ENCODE data around the gene TCOF1. TPM values are rescaled to one million over a fixed set of nuclear protein-coding genes. Genes with fewer than 3 reads are reported as not detected.

Gene TCOF1
- total and polyA plus RNA-seq, 2 experiments from 2014 or later: 86.8 to 165 TPM

DNA sequence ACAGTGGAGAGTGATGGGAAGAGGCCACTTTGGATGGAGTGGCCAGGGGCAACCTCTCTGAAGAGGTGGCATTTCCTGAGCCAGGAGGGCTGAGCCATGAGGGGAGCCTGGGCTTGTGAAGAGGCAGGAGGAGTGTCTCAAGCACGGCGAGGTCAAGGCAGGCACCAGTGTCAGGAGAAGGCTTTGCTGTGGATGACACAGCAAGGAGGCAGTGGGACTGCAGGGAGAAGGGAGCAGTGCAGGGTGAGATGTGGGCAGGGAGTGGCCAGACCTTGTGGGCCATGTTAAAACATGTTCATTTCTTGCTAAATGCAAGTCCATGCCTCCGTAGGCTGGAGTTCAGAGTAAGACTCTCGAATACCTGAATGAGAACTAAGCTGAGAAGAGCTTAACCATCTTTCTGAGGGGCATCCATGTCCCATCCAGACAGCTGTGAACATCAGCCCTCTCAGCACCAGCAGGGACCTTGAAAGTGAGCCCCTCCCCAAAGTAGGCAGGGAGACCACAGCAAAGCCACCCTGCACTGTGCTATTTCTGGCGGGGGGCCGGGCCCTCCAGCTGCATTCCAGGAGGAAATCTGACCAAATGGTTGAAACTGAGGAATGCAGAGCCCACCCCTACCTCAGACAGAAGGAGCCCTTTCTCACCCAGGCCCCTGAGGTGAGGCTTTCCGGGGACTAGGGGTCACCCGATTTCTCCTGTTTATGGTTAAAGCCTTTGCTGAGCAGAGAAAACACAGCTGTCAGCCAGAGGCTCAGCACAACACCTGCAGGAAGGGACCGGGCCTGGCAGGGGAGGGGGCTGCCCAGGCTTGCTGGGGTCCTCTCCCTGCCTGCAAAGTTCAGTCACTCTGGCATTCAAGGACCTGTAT, 38.6 kb upstream of the TCOF1 start:
- Histone ChIP-seq H3K4me2 (no peak overlapping the region), H3K9me2 (ENCODE audit: insufficient read depth) (no peaks in the 10 kb centered on the region), H3K4me1 (ENCODE audit: insufficient read depth) (no peaks in the 10 kb centered on the region), H4K20me1 (replicated peaks; ENCODE audit: insufficient read depth) (no peaks in the 10 kb centered on the region), H2AFZ (peak overlapping the region; percentile 66; the same call in 1 of the 2 replicates), H3K79me2 (replicated peaks; ENCODE audit: insufficient read depth) (no peaks in the 10 kb centered on the region), H3K27ac (ENCODE audit: low read depth) (no peak overlapping the region), H3K36me3 (ENCODE audit: insufficient read depth) (no peaks in the 10 kb centered on the region), H3K27me3 (ENCODE audit: insufficient read depth) (no peaks in the 10 kb centered on the region), H3F3A (replicated peaks; ENCODE audit: low read depth) (no peaks in the 10 kb centered on the region), H3K4me3 (no peak overlapping the region)
- ATAC-seq (peak; percentile 53), DNase-seq (ENCODE audit: low spot score) (no peak)
- no peaks in the 10 kb centered on the region for H3K36me3 Mint-ChIP-seq (ENCODE audit: low read depth)
- no peak overlapping the region for H3K4me3 Mint-ChIP-seq
- H3K27ac Mint-ChIP-seq: no peak overlapping the region
- peaks cover 9% of the 10 kb centered on the region for H3K27me3 Mint-ChIP-seq (ENCODE audit: insufficient read depth, low read depth, poor library complexity)
- TF ChIP-seq POLR2AphosphoS5 (IDR thresholded peaks at IDR 0.05; ENCODE audit: low read depth) (no peak), STAT1 (IDR thresholded peaks at IDR 0.05; ENCODE audit: unreplicated experiment) (no peak), ZNF331 (CRISPR knock-in tag; IDR thresholded peaks at IDR 0.05; ENCODE audit: low read depth) (no peak), JUNB (IDR thresholded peaks at IDR 0.05; ENCODE audit: unreplicated experiment) (no peak), CREB1 (CRISPR knock-in tag; IDR thresholded peaks at IDR 0.05; ENCODE audit: low read depth) (no peak), ZNF114 (CRISPR knock-in tag; IDR thresholded peaks at IDR 0.05) (no peak), EZH2 (IDR thresholded peaks at IDR 0.05; ENCODE audit: low read depth, unreplicated experiment) (no peak), NANOG (IDR thresholded peaks at IDR 0.05; ENCODE audit: borderline replicate concordance) (no peak)
- TF ChIP-seq, protein P1, sequence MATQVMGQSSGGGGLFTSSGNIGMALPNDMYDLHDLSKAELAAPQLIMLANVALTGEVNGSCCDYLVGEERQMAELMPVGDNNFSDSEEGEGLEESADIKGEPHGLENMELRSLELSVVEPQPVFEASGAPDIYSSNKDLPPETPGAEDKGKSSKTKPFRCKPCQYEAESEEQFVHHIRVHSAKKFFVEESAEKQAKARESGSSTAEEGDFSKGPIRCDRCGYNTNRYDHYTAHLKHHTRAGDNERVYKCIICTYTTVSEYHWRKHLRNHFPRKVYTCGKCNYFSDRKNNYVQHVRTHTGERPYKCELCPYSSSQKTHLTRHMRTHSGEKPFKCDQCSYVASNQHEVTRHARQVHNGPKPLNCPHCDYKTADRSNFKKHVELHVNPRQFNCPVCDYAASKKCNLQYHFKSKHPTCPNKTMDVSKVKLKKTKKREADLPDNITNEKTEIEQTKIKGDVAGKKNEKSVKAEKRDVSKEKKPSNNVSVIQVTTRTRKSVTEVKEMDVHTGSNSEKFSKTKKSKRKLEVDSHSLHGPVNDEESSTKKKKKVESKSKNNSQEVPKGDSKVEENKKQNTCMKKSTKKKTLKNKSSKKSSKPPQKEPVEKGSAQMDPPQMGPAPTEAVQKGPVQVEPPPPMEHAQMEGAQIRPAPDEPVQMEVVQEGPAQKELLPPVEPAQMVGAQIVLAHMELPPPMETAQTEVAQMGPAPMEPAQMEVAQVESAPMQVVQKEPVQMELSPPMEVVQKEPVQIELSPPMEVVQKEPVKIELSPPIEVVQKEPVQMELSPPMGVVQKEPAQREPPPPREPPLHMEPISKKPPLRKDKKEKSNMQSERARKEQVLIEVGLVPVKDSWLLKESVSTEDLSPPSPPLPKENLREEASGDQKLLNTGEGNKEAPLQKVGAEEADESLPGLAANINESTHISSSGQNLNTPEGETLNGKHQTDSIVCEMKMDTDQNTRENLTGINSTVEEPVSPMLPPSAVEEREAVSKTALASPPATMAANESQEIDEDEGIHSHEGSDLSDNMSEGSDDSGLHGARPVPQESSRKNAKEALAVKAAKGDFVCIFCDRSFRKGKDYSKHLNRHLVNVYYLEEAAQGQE (IDR thresholded peaks at IDR 0.05; ENCODE audit: unreplicated experiment): no peak
- TF ChIP-seq, protein P2, sequence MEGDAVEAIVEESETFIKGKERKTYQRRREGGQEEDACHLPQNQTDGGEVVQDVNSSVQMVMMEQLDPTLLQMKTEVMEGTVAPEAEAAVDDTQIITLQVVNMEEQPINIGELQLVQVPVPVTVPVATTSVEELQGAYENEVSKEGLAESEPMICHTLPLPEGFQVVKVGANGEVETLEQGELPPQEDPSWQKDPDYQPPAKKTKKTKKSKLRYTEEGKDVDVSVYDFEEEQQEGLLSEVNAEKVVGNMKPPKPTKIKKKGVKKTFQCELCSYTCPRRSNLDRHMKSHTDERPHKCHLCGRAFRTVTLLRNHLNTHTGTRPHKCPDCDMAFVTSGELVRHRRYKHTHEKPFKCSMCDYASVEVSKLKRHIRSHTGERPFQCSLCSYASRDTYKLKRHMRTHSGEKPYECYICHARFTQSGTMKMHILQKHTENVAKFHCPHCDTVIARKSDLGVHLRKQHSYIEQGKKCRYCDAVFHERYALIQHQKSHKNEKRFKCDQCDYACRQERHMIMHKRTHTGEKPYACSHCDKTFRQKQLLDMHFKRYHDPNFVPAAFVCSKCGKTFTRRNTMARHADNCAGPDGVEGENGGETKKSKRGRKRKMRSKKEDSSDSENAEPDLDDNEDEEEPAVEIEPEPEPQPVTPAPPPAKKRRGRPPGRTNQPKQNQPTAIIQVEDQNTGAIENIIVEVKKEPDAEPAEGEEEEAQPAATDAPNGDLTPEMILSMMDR (conservative IDR thresholded peaks at IDR 0.05; ENCODE audit: low read depth in 2 of 2): no peak
- TF ChIP-seq, protein P3, sequence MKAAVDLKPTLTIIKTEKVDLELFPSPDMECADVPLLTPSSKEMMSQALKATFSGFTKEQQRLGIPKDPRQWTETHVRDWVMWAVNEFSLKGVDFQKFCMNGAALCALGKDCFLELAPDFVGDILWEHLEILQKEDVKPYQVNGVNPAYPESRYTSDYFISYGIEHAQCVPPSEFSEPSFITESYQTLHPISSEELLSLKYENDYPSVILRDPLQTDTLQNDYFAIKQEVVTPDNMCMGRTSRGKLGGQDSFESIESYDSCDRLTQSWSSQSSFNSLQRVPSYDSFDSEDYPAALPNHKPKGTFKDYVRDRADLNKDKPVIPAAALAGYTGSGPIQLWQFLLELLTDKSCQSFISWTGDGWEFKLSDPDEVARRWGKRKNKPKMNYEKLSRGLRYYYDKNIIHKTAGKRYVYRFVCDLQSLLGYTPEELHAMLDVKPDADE (IDR thresholded peaks at IDR 0.05): no peak
- TF ChIP-seq, protein P4, sequence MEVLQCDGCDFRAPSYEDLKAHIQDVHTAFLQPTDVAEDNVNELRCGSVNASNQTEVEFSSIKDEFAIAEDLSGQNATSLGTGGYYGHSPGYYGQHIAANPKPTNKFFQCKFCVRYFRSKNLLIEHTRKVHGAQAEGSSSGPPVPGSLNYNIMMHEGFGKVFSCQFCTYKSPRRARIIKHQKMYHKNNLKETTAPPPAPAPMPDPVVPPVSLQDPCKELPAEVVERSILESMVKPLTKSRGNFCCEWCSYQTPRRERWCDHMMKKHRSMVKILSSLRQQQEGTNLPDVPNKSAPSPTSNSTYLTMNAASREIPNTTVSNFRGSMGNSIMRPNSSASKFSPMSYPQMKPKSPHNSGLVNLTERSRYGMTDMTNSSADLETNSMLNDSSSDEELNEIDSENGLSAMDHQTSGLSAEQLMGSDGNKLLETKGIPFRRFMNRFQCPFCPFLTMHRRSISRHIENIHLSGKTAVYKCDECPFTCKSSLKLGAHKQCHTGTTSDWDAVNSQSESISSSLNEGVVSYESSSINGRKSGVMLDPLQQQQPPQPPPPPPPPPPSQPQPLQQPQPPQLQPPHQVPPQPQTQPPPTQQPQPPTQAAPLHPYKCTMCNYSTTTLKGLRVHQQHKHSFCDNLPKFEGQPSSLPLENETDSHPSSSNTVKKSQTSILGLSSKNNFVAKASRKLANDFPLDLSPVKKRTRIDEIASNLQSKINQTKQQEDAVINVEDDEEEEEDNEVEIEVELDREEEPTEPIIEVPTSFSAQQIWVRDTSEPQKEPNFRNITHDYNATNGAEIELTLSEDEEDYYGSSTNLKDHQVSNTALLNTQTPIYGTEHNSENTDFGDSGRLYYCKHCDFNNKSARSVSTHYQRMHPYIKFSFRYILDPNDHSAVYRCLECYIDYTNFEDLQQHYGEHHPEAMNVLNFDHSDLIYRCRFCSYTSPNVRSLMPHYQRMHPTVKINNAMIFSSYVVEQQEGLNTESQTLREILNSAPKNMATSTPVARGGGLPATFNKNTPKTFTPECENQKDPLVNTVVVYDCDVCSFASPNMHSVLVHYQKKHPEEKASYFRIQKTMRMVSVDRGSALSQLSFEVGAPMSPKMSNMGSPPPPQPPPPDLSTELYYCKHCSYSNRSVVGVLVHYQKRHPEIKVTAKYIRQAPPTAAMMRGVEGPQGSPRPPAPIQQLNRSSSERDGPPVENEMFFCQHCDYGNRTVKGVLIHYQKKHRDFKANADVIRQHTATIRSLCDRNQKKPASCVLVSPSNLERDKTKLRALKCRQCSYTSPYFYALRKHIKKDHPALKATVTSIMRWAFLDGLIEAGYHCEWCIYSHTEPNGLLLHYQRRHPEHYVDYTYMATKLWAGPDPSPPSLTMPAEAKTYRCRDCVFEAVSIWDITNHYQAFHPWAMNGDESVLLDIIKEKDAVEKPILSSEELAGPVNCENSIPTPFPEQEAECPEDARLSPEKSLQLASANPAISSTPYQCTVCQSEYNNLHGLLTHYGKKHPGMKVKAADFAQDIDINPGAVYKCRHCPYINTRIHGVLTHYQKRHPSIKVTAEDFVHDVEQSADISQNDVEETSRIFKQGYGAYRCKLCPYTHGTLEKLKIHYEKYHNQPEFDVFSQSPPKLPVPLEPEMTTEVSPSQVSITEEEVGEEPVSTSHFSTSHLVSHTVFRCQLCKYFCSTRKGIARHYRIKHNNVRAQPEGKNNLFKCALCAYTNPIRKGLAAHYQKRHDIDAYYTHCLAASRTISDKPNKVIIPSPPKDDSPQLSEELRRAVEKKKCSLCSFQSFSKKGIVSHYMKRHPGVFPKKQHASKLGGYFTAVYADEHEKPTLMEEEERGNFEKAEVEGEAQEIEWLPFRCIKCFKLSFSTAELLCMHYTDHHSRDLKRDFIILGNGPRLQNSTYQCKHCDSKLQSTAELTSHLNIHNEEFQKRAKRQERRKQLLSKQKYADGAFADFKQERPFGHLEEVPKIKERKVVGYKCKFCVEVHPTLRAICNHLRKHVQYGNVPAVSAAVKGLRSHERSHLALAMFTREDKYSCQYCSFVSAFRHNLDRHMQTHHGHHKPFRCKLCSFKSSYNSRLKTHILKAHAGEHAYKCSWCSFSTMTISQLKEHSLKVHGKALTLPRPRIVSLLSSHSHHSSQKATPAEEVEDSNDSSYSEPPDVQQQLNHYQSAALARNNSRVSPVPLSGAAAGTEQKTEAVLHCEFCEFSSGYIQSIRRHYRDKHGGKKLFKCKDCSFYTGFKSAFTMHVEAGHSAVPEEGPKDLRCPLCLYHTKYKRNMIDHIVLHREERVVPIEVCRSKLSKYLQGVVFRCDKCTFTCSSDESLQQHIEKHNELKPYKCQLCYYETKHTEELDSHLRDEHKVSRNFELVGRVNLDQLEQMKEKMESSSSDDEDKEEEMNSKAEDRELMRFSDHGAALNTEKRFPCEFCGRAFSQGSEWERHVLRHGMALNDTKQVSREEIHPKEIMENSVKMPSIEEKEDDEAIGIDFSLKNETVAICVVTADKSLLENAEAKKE (CRISPR knock-in tag; IDR thresholded peaks at IDR 0.05): no peak
- H3K9me3 Mint-ChIP-seq: no peaks in the 10 kb centered on the region
- H3K4me1 Mint-ChIP-seq: peaks cover 11% of the 10 kb centered on the region

All from GM23338 (cell line).